Measurements from ENCODE around the gene GALNT4. TPM values are rescaled to one million over a fixed set of nuclear protein-coding genes. Genes with fewer than 3 reads are reported as not detected.

GALNT4 gene
- total RNA-seq, result 2.7 TPM

DNA sequence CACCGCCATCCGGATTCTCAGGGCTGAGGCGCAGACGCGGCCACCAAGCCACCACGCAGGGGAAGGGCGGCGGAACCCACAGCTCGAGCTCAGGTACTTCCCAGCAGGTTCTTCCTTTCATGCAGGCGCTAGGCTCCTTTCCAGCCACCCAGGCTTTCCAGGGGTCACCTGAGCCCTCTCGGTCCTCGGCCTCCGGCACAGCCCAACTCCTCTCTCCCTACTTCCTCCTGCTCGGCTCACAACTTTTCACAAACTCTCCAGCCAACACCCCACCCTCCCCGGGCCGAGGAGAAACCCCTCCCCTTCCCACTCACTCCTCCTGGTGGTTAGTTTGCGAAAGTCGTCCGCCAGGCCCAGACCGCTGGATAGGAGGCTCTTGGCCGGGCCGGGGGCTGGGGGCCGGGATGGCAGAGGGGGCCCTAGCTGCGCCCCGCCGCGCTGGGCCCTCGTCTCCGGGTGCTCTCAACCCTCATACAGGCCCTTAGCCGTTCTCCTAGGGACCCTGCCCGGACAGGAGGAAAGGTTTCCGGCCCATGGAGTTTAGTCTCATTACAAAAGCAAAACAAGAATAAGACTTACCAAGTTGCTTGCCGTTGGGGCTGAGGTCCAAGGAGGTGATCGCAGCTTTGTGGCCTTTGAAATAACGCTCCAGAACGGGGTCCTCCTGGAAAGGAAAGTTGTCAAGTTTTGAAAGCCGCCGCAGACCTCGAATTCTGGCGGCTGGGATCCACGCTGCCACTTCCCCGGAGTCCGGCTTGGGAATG, at the start of gene GALNT4:
TSS of gene GALNT4 (minus strand) at position 256 of the 764 bp plus-strand sequence. CDS start at position 9, 247 bp downstream.
- DNase-seq (ENCODE audit: low spot score) (peak; percentile 88), ATAC-seq (peak; percentile 88)

DNA sequence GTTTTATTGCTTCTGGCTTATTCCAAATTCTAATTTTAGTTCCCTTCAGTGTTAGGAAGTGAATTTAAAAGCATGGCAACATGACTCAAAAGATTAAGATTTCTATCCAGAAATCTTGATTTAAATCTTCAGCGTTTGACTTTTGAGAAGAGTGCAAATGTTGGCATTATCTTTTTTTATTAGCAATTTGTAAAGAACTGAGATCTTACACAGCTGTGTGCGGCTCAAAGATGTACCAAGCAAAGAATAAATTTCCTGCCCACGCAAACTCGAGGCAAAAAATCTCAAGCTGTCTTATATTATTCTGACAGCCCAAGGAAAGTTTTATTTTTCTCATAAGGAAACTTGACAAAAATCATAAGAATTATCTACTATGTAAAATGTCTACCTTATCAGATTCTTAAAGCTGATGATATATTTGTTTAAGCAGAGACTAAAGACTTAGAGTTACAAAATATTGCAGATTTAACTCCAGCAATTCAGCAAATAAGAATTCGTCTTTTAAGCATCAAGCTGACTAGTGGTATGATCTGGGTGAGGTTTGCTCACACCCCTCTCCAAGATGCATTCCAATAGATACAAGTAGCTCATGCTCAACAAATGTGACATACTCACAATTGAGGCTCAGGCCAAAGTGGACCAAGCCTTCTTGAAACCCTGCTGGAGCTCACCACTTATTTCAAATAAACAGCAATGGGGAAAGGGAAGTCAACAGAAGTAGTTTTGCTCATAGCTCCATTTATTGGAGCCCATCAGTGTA, 48.6 kb upstream of the GALNT4 start:
- ATAC-seq, result no peak
- DNase-seq (ENCODE audit: low spot score), result no peak

DNA sequence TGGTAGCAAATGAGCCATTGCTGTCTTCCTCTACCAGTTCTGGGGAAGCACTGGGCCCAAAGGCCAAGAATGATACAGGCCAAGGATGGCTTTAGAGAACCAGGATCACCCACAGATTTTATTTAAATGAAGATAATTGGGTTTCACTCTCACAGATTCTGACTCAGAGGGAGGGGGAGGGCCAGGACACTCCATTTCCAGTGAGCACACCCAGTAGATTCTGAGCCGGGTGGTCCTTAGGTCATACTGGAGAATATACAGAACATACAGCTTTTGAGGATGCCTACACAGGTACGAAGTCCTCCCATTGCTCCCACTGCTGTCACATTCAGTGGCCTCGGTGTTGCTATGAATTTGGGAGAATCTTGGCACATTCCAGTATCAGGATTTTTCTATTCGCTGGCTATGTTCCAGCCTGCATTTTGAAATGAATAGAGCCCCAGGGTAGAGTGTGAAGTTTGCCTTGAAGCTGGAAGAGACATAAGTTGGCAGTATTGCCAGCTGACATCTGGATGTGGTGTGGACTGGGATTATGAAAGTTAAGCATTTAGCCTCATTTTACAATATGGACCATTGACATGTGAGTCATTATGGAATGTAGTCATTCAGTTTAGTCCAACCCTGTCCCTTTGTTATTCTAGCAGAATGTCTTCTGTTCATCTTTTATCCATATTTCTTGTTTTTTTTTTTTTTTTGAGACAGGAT, 47.0 kb upstream of the GALNT4 start:
- ATAC-seq (no peak), DNase-seq (ENCODE audit: low spot score) (no peak)

DNA sequence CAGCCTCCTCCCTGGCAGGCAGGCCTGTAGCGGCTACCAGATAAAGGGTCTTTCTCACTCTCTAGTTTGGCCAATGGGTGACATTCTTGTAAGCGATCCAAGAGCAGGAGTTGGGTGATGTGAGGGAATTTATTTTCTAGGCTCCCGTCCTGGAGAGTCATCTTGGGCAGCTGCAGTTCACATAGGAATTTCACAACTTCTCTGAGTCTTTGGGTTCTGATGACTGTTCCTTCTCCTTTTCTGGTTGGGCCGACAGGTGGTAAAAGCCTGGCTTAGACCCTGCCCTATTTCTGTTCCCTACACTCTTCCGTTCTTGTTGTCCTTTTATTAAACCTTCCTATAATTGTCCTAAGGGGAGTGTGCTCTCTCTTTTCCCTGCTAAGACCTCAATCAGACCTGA, 43.9 kb upstream of the GALNT4 start:
- no peak for ATAC-seq
- no peak for DNase-seq (ENCODE audit: low spot score)

DNA sequence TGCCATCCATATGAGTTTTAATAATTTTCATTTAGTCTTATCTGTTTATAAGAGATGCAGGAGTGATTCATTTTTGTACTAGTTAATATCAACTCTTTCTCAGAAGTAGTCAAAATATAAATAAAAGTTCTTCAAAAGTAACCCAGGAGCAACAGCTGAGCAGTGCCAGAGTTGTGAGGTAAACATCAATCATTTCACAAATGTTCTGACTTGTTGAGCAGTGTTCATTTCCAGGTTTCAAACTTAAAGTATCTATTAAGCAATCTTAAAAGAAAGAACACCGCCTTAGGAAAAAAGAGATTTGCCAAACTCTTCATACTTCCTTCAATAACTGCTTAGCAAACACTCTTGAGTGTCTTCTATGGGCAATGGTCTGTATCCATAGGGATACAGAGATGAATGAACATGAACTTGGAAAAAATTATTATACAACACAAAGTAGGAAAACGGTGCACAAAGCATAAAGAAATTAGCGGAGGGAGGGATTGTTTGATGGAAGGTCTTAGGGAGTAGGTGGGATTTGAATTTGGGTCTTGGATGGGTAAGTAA, 43.2 kb upstream of the GALNT4 start:
- DNase-seq (ENCODE audit: low spot score) (no peak), ATAC-seq (no peak)

DNA sequence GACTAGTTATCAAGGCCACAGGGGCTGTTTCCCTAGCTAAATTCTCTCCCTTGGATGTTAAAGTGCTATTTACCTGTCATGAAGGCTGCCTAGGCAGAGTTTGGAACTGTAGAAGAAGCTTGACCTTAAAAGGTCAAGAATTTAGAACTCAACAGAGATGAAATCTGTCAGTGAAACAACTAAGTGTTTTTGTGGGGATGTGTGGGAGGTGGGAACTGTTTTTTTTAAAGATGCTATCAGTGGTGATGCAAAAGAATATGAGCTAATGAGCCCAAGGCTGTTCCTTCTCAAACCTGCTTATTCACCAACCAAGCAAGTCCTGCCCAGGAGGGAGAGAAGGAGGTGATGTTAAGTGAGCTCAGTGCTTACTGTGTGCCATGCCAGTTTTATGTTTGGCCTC, 42.0 kb upstream of the GALNT4 start:
- no peak for ATAC-seq
- no peak for DNase-seq (ENCODE audit: low spot score)

DNA sequence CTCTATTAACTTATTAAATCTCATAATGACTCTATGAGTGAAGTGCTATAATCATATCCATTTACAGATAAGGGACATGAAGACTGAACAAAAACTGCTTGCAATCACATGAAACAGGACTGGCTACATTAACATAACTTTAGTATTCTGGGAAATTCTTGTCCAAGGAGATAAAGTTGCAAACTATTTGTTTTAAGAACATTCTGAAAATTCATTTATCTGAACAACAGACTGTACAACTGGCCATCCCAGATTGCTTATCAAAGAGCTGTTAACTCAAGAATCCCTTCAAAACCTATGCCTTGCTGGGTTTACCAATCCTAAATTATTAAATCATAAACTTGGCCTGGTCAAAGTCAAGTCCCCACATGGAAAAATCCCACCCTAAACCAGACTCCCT, 40.4 kb upstream of the GALNT4 start:
- DNase-seq (ENCODE audit: low spot score) (no peak), ATAC-seq (no peak)

DNA sequence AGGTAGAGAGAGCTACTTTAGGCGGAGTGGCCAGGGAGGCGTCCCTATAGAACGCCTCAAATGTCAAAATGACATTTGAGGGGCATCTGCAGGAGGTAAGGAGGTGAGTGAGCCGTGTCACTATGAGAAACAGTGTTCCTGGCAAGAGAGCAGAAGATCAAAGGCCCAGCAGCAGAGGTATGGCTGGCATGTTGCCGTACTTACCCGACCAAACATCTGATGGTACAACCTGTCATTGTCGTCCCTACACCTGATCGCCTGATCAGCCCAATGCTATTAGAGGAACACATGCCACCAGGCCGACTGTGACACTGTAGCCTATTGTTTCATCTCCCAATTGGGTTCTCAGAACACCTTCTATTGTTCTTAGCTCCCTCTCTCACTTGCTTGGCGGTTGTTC, 35.2 kb upstream of the GALNT4 start:
- ATAC-seq (no peak), DNase-seq (ENCODE audit: low spot score) (no peak)

DNA sequence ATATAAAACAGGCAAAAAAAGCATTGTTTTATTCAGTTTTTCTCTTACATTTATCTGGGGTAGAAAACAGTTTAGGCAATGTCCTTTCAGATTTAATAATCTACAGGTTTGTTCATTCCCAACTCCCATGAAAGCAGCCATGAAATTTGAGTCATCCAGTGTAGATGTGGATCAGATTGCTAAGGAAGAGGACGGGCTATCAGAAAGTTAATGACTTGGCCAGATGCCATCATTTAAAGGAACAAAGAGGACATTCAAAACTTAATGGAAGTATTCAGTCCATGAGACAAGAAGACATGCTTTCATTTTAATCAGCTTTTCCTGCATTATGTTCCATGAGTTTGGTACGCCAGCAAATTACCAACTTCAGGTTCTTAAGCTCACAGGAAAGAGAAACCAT, 32.4 kb upstream of the GALNT4 start:
- ATAC-seq, result no peak
- DNase-seq (ENCODE audit: low spot score), result no peak

DNA sequence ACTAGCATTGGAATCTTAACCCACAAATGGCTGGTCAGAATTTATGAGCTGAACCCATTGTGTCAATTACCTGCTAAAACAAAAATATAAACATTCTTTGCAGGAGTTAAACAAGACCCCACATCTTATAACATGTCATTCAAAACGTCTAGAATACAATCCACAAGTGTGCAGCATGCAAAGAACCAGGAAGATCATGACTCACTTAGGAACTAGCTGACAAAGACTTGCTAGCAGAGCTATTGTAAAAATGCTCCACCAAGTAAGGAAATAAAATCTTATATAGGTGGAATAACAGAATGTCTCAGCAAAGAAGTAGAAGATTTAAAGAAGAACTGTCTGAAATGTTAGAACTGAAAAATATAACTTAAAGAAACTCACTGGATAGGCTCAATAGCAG, 27.8 kb upstream of the GALNT4 start:
- DNase-seq (ENCODE audit: low spot score) (no peak), ATAC-seq (no peak)

DNA sequence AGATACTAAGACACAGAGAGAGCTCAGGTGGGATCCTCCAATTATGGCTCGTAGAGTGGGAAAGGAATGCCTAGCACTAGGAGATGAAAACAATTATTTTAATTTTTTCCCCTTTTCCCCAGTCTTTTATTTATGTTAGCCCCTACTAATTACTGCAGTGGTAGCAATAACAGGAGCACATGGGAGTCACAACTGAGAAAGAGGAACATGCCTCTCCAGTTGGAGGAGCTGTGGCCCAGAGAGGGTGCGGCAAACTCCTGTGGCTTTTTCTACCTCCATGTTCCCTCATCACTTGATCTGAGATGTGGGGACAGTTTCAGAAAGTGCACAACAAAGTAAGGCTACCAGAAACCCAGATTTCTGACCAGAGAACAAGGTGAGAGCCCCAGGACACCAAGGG, 27.2 kb upstream of the GALNT4 start:
- no peak for DNase-seq (ENCODE audit: low spot score)

DNA sequence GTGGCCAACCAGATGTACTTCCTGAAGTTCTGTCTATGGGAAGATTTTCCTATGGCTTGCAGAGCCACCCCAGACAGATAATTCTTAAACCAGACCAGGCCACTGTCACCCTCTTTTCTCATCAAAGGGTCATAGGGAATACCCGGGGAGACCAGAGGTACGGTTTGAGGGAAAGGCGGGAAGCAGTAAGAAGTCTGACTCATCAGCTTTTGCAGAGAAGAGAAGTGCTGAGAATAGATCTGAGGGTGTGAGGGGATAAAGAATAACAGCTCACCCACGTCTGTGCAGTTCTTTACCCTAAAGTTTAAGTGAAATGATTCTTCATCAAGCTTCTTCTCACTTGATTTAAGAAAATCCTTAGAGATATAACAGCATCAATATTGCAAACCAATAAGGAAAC, 22.5 kb upstream of the GALNT4 start:
- no peak for ATAC-seq

More for the DNA sequence above, 27.2 kb upstream of the GALNT4 start:
- no peak for ATAC-seq

DNA sequence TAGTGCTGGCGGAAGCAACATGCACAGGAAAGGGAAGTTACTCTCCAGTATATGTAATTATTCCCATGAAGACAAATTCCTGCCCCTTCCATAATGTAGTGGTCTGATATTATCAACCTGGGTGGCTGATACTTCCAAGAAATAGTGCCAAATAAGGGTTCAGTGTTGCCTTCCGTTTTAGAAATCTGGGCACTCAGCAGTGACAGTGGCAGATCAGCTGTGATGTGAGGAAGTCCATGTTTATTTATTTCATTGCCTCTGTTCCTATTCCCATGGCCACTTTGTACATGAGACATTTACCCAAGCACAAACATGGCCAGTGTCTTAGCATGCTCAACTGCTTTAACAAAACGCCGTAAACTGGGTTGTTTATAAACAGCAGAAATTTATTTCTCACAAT, 21.6 kb upstream of the GALNT4 start:
- ATAC-seq, result no peak

More for the DNA sequence above, 22.5 kb upstream of the GALNT4 start:
- no peak for DNase-seq (ENCODE audit: low spot score)

DNA sequence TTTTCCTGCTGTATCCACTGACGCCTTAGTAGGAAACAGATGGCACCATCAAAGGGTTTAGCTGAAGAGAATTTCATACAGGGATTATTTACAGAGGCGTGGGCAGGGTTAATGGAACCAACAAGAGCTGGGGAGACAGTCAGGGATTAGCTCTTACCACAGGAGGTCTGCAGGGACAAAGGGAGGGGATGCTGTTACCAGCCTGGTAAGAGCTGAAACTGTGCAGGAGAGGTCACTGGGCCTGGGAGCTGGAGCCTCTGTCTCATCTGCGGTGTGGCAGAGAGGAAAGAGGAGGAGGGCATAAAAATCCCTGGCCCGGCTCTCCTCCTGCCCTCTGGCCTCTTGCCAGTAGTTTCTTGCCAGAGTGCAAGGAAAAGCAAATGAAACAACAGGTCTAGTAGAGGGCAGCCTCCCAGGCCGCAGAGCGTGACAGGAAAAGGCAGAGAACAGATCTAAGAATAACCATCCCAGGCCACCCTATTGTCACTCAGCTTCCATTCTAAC, 20.1 kb upstream of the GALNT4 start:
- ATAC-seq (peak; percentile 91), DNase-seq (ENCODE audit: low spot score) (peak; percentile 81)

More for the DNA sequence above, 21.6 kb upstream of the GALNT4 start:
- DNase-seq (ENCODE audit: low spot score), result no peak

DNA sequence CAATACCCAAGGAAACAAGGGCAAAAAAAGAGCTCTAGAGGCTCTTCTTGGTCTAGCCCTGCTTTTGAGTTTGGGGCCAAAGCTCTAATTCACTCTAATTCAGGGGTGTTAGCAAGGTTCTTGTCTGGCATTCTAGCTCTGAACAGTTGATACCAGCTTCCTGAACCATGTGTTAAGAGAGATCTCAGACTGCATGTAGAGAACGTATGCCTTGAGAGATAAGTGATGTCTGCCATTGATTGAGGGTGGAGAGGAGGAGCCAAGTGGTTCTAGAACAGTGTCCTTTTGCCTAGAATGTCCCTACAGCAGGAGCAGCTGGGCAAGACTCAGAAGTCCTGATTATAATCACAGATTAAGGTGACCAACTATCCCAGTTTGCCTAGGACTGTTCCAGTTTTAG, 19.4 kb upstream of the GALNT4 start:
- DNase-seq (ENCODE audit: low spot score), result no peak
- ATAC-seq, result no peak

DNA sequence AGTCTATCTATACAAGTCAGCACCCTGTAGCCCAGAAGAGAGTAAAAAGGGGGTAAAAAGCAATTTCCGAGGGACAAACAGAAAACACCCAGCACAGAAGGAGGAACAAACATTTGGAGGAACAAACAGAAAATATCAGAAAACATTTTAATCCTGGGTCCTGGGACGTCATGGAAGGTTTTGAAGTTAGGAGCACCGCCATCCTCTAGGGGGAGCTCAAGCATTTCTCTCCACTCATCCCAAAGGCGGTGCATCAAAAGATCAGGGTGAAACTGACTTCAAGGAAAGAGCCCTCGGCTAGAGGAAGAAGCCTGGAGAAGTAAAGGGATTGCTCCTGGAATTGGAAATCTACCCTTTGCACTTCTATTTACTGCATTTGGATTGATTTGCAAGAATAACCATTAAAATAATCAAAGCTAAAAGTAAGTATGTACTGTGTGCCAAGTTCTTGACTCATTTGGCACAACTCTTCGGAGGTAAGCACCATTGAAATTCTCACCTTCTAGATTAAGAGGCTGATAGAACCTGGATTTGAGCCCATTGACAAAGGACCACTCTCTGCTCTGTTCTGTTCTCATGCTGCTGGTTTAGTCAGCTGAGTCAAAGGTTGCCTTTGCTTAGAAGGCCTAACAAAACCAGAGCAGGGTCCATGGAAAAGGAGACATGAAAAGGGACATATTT, 18.5 kb upstream of the GALNT4 start:
- peak; percentile 83 for ATAC-seq
- peak; percentile 58 for DNase-seq (ENCODE audit: low spot score)

DNA sequence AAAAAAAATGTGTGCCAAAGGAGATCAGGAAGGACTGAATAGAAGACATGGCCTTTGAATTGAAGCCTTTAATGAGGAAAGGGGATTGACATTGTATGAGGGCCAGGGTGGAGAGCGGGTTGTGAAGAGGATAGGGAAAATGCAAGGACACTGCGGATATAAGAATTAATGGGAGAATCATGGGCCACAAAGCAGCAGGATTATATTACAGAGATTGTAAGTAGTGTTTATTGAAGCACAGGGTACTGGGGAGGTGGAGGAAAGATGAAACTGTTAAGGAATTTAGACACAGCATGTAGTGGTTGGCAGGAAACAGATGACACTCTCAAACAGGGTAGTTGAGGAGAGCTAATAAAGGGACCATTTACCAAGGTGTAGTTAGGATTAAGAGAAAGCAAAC, 17.6 kb upstream of the GALNT4 start:
- DNase-seq (ENCODE audit: low spot score) (no peak), ATAC-seq (no peak)

DNA sequence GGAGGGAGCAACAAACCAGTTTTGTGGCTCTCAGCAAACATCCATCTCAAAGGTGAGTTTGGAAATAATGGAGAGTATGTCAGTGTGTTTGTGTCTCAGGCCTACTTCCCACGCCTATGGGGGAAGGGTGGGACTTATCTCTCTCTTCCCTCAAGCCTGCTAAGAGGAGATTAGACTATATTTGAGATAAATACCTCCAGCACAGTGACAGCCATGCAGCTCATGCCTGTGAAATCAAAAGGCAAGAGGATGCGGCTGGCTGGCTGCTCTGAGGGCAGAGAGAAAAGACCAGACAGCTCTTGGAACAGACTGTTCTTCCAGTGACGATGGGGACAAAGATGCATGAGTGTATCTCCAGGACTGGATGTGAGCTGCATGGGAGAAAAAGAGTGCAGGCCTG, 16.0 kb upstream of the GALNT4 start:
- DNase-seq (ENCODE audit: low spot score) (no peak), ATAC-seq (no peak)

DNA sequence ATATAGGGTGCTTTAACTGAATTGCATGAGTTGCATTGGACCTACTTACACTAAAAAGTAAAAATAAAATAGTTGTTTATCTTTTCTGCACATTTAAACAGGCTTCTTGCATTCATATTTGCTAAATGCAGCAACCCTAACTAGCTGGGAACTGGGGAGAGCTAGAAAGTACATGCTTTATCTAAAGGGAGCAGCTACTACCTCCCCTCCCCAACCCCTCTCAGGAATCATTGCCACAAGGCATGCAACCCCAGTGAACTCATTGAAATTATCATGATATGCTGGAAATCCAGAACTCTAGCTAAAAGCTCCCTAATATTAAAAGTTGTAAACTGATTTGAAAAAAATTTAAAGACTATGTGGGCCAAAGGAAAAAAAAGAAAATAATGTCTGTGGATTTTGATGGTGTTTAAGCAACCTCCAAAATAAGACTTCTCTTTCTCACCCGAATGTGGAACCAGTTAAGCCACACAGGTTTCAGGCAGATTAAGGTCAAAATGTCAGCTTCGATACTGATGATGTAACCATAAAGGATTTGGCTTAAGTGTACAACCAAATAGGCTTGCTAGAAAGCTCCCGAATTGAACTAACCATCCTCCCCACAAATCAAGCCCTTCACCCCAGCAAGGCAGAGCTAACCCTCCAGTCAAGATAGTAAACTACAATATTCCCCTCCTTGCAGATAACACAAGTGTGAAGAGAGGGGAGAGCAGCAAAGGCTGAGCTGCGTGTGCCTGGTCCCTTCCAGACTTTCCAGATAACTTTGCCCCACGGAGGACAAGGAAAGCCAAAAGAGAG, 15.0 kb upstream of the GALNT4 start:
- DNase-seq (ENCODE audit: low spot score) (no peak), ATAC-seq (no peak)

DNA sequence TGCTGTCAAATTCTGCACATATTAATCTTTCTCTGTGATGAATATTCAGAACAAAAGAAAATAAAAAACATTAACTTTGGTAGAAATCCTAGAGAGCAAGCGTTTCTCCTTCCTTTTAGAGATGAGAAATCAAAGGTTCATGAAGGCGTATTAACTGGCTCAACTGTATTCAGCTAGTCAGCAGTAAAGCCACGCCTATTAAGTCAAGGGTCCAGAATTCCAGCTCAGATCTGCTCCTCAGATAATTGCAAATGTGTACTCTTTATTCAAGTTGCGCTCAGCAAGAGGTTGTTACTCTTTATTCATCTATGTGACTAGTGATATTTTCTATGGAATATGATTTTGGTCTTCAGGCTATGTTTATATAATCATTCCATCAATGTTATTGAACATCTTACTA, 14.3 kb upstream of the GALNT4 start:
- ATAC-seq, result no peak
- DNase-seq (ENCODE audit: low spot score), result no peak

All from left lobe of liver (tissue), 2 donors.